Middle frontal gyrus (tissue), 1 donor: Measurements from ENCODE around the gene POU2AF3.
"Not testable (repeated sequence)": the region's sequence is repeated elsewhere in the genome, so short reads cannot be mapped to it uniquely, and the experiment has no call there.

Source experiments
- DNase-seq: peaks from one replicate; pipeline ENCODE4 v3.0.0-alpha.2; 2015; ENCODE audit warnings: low spot score; ENCODE audit errors: extremely low spot score

Gene POU2AF3, protein sequence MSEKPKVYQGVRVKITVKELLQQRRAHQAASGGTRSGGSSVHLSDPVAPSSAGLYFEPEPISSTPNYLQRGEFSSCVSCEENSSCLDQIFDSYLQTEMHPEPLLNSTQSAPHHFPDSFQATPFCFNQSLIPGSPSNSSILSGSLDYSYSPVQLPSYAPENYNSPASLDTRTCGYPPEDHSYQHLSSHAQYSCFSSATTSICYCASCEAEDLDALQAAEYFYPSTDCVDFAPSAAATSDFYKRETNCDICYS

DNA sequence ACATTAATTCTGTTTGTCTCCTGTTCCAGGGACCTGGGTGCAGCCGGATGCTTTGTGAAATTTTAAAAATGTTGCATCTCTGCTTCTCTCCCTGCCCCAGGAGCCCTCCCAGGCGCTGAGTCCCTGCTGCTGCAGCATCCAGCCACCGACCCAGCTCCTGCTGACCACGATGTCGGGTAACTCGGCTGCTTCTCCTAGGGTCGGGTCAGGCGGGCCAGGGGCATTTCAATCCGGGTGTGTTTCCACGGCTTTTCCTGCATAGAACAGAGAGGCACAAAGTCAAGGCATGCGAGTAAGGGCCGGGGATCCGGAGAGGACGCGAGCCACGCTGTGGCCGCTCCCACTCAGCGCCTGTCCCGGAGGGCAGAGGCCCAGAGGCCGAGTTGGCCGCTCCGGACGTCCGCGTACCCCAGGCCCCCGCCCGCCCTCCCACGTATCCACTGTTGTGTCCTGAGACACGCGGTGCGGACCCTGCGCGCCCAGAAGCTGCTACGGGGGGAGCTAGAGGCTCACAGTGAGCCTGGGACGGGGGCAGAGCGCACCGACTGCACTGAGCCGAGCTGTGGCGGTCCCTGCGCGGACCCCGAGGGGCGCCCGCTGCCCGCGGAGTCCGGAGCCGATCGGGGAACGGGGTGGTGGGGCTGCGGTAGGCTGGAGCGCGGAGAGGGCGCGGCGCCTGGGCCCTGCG lies at the start of gene POU2AF3:
POU2AF3 (plus strand) TSS at position 134 of the 688 bp plus-strand sequence; CDS start at position 170, 36 bp downstream.
- DNase-seq: no peak

DNA sequence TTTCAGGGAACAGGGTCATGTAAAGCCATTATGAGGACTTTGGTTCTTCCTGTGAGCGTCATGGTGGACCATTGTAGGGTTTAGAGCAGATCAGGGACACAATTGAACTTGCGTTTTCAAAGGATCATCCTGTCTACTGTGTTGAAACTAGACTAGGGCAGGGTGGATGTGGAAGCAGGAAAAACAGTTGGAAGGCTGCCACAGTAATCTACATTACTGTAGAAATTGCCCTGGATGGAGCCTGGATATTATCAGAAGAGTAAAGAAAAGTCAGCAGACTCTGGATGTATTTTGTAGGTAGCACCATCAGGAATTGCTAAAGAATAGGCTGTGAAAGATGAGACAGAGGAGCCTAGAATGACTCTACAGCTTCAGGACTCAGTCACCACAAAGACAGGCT lies 47.4 kb upstream of the POU2AF3 start:
- DNase-seq: no peak

DNA sequence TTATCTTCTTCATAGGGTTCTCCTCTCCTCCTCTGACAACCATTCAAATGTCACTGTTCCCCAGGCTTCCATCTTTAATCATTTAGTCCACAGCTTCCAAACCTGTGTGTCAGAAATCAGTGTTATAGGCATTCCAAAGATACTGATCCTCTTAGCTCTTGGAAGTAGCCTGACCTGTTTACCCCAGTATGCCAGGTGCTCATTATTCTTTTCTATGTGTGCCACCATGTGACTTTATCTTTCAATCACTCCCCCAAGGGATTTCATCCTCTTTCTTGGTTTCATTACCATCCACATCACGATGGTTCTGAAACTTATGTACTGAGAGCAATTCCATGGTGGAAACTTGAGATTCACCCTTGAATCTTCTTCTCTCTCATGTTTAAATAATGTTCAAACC lies 45.2 kb upstream of the POU2AF3 start:
- no peak for DNase-seq

DNA sequence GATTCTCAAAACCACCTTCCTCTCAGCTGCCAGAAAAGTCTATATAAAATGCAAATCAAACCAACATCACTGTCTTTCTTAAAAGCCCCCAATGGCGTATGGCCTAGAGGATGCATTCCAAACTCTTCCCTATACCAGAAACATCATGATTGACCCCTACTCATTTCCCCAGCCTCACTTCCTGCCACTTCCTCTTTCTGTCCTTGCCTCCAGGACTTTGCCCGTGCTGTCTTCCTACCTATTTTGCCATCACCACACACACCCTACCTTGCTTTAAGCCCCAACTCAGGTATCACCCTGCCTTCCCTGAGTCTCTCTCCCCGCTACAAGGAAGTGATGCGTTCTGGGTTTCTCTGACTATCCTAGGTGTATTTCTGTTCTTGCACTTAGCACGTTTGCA lies 44.7 kb upstream of the POU2AF3 start:
- DNase-seq: no peak

DNA sequence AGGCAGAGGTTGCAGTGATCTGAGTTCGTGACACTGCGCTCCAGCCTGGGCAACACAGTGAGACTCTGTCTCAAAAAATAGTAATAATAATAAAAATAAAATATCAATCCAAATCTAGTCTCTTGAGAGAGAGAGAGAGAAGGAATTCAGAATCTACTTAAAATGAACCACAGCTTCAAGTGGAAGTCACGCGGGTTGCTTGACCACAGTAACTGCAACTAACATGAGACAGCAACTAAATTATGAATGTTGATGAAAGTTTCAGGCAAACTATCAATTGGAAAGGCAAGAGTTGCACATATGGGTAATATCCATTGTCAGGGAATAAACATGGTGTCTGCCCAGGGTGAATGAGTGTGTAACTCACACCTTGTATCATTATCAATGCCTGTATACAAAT lies 40.3 kb upstream of the POU2AF3 start:
- DNase-seq: no peak

DNA sequence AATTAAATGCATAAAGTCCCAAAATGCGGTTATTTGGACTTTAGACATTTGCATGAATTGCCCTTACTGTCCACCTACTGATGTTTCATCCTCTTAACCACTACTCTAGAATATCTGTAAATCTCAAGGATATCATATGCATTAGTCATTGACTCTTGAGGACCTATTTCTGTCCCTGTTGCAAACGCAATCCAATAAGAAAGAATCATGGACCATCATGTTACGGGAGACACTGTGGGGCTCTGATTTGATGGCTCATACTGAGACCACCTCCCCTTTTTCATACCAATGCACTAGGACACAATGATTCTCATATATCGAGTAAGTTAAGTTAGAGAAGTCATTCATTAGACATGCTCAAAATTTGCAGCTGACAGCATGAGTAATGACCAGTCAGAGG lies 38.5 kb upstream of the POU2AF3 start:
- DNase-seq: no peak

DNA sequence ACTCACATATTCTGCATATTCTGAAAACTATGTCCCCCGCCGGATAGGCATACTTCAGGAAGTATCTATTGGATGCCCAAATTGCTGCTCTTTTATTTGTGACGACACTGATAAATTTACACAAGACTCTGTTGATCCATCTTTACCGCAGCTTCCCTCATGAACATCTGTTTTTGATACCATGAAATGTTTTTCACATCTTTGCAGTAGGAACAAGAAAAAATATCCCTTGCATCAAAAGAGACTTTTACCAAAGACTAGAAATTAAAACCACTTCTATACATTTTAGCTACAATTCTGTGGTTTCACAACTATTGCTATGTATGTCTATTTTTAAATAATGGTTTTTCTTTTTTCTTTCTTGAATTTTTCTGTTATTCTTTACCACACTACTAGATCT lies 37.5 kb upstream of the POU2AF3 start:
- DNase-seq: no peak

DNA sequence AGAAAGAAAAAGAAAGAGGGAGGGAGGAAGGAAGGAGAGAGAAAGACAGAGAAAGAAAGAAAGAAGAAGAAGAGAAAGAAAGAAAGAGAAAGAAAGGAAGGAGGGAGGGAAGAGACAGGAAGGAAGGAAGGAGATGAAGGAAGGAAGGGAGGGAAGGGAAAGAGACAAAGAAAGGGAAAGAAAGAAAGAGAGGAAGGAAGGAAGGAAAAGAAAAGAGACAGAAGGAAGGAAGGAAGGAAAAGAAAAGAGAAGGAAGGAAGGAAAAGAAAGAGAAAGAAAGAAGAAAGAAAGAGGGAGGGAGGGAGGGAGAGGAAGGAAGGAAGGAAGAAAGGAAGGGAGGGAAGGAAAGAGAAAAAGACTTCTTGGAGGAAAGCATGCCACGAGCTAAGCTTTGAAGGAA lies 33.7 kb upstream of the POU2AF3 start:
- no peak for DNase-seq

DNA sequence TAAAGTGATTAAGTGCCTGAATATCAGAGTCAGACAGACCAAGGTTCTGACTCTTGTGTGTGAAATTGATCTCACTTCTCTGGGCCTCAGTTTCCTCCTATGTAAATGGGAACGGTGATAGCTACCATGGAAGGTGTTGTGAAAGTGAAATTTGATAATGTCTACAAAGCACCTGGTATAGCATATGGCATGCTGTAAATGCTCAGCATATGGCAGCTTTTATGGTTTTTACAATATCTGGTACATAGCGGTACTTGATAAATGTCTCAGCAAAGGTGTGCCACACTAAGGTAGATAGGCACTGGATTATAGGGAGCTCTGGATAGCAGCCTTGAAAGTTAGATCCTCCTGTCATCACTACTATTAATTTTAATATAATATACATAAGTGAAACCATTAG lies 32.9 kb upstream of the POU2AF3 start:
- no peak for DNase-seq

DNA sequence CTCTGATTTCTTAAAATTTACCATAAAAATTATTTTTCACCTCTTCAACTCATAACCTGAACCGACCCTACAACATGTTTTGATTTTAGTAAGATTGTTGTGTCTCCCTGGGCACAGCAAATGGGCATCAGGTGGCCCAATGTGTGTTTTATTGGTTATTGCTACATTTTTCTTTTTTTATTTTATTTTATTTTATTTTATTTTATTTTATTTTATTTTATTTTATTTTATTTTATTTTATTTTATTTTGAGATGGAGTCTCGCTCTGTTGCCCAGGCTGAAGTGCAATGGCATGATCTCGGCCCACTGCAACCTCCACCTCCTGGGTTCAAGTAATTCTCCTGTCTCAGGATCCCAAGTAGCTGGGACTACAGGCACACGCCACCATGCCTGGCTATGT lies 30.0 kb upstream of the POU2AF3 start:
- DNase-seq: not testable (repeated sequence)

DNA sequence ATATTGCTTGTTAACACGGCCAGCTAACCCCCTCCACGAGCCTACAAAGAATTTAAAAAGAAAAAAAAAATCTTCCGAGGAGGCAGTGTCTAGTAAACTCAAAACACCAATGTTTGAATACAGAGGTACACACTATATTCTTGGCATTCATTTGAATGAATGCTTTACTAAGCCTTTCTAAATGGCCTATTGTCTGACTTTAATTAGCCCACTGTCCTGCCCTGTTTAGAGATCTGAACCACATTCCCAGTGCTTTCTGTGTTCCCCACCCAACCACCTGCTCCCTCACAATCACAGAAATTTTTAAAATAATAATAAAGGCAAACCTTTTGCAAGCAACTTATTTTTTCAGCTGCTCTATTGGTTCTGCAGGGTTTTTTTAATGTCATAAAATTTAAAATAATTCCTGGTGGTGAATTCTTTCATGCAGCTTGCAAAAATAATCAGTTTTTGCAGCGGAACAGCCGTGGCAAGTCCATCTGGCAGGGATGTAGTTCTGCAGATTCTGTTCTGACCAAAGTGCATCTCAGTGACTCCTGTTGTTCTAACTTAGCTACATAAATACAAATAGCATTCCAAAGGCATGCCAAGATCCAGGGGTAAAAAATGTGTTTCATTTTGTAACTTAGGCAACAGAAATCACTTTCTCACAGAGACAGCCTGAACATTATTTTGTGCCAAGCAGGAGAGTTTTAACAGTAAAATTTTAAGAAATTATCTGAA lies 29.0 kb upstream of the POU2AF3 start:
- no peak for DNase-seq

DNA sequence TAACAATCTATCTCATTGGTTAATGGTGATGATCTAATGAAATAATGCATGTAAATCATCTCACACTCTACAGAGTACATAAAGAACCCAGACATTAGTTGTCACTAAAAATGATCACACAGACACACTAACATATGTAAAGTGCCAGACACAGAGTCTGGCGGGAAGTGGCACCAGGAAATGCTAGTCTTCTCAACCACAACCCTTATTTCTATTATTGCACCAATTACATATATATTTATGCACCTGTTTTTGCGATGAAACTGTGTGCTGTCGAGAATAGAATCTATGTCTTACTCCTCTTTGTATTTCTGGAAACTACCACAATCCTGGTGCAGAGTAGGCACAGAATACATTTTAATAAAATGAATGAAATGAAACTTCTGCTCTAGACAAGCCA lies 25.9 kb upstream of the POU2AF3 start:
- no peak for DNase-seq

DNA sequence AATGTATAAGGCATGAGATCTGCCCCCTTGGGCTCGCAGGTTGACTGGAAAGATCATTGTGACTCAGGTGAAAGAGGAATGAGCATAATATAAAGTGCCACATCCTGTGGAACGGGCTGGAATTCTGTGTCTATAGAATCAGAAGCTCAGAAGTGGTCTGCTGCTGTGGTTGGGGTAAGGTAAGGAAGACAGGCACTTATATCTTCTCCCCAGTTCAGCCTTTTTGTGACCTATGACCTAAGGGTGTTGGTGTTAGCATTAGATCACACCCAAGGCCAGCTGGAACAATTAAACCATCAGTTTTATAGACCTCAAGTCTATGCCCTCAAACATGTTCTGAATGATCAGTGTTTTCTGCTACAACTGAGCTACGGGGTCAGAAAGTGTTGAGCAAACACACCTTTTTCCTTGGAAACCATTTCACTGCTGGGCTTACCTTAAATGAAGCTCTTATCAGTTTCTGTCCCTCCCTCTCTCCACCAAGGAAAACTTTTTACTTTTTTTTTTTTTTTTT lies 15.7 kb upstream of the POU2AF3 start:
- DNase-seq: no peak

DNA sequence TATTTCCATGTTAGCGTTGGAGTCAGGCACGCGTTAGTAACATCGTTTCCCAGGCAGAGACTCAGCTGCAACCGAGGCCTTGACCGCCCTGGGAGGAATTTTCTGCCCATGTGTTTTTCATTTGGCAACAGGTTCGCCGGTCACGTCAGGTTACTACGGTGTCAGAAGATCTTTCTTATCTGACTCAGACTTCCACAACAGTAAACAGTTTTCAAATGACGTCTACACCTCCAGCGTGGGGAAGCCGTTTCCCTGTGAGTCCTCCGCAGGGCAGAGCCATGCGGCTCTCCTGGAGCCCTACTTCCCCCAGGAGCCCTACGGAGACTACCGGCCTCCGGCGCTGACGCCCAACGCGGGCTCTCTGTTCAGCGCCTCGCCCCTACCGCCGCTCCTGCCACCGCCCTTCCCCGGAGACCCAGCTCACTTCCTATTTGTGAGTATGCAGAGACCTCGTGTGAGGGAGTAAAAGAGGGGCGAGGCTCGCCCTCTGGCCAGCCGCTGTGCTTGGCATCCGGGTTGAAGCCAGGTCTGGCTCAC lies 14.3 kb upstream of the POU2AF3 start:
- DNase-seq: no peak

DNA sequence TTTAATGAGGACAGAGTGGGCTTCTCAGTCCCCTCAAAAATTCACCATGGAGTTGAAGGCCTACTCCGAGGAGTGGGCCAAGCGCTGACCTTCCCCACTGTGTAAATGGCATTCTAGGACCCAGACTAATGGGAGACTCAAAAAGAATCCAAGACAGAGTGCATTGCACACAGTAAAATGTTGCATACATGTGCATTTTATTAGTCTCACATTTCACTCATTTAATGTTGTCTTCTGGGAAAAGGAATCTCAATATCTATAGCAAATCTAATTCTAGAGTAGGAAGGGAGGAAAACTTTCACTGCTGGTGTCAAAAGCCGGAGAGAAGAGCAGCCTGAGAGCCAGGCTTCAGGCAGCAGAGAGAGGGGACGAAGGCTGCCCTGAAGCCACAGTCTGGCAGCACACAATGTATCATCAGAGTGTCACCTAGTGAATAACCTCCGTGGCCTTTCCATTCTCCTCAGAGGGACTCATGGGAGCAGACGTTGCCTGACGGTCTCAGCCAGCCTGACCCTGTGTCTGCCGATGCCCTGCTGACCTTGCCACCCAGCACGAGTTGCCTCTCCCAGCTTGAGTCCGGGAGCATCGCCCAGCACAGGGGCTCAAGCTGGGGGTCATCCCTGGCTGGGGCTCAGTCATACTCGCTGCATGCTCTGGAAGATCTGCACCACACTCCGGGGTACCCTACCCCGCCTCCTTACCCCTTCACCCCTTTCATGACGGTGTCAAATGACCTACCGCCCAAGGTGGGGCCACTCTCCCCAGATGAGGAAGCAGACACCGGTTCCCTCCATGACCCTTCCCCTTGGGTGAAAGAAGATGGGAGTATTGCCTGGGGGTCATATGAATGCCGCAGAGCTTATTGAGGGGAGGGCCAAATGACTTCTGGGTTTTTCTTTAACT lies 12.9 kb upstream of the POU2AF3 start:
- no peak for DNase-seq

DNA sequence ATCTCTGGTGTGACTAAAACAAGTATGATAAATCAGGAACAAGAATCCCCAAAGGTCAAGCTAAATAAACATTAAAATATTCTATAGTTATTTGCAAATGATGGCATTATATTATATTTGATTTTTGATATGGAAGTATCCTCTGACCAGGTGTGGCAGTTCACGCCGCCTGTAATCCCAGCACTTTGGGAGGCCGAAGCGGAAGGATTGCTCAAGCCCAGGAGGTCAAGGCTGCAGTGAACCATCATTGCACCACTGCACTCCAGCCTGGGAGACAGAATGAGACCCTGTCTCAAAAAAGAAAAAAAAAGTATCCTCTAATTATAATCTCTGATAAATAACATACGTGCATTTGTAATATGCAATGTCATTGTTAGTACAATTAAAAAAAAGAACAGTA lies 6.6 kb upstream of the POU2AF3 start:
- no peak for DNase-seq

DNA sequence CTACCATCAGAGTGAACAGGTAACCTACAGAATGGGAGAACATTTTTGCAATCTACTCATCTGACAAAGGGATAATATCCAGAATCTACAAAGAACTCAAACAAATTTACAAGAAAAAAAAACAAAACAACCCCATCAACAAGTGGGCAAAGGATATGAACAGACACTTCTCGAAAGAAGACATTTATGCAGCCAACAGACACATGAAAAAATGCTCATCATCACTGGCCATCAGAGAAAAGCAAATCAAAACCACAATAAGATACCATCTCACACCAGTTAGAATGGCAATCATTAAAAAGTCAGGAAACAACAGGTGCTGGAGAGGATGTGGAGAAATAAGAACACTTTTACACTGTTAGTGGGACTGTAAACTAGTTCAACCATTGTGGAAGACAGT lies 5.9 kb upstream of the POU2AF3 start:
- not testable (repeated sequence) for DNase-seq

DNA sequence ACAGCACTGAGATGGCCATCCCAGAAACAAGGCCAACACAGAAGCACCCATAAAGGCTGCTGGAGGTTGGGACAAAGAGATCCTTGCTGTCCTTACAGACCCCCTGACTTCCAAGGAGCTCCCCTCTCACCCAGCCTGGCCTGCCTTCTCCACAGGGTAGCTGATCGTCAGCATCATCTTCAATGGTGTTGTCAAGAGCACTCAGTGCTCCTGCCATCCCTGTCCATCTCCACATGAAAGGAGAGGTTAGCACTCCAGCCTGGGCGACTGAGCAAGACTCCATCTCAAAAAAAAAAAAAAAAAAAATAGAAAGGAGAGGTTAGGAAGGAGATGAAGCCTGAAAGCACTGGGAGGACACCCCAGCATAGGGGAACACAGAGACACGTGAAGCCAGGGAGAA lies 2.1 kb upstream of the POU2AF3 start:
- no peak for DNase-seq

DNA sequence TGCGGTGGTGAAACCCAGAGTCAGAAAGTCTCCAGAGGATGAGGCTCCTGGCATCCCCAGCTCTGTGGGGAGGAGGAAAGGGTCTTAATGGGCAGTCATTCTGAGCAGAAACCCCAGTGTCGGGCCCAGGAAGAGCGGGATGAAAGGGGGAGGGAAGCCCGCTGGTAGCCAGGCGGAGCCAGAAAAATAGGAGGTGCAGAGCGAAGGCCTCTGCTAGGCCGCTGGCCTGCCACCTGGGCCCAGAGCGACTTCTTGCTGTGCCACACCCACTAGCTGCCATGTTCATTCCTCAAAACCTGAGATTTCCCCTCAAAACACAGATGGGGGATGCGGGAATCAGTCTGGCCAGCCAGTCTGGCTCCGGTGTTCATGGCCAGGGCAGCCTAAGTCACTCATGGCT lies 650 bp upstream of the POU2AF3 start:
- no peak for DNase-seq

DNA sequence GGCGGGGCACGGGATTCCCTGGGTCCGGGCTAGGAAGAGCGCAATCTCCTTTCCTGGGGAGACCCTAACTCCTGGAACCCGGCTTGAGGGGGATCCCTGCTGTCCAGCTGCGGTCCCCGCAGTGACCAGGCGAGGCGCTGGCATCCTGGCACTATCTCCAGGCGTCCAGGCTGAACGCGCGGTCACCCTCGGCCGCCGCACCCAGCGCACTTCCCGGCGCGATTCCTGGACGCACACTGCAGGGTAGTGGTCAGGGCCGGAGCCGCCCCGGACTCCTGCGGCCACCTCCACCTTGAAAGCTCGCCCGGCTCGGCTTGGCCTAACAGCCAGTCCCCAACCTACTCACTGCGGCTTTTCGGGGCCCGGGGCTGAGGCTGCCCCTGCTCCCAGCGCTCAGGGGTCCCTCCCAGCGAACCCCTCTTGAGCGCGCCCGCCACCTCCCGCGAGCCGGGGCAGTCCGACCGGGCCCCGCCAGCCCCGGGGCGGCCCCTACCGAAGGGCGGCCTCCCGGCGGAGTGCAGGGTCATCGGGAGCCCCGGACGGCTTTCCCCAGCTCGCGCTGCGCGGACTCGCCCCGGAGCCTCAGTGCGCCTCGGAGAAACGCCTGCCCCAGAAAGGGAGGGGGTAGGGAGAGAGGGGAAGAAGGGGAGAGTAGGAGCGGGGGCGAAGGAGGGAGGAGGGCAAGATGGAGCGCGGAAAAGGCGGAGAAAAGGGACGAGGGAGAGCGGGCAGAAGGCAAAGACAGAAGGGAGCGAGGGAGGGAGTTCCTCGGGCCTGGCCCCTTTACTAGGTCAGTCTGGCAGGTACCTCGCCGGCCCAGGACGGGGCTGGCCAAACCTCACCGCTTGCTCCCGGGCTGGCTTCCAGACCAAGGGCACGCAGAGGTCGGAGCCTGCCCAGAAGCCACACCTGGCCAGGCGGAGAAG lies 1.0 kb downstream of the POU2AF3 start:
- no peak for DNase-seq
